GM18508 (cell line): ENCODE results near the gene NOC4L.

Experiments
- ATAC-seq: cut with Tn5 transposase; IDR thresholded peaks from one replicate; pipeline ENCODE4 v1.9.1; 2021; ENCODE audit warnings: moderate number of reproducible peaks; ENCODE audit not compliant: insufficient read depth, unreplicated experiment

The NOC4L gene

GRCh38 chr12:132154941-132155770, 10.9 kb downstream of the NOC4L start:
- ATAC-seq: no peak

GRCh38 chr12:132155771-132156572, 11.7 kb downstream of the NOC4L start:
- no peak for ATAC-seq

GRCh38 chr12:132156573-132157325, 12.5 kb downstream of the NOC4L start:
- no peak for ATAC-seq

GRCh38 chr12:132157733-132158409, 13.6 kb downstream of the NOC4L start:
- ATAC-seq: no peak

DNA sequence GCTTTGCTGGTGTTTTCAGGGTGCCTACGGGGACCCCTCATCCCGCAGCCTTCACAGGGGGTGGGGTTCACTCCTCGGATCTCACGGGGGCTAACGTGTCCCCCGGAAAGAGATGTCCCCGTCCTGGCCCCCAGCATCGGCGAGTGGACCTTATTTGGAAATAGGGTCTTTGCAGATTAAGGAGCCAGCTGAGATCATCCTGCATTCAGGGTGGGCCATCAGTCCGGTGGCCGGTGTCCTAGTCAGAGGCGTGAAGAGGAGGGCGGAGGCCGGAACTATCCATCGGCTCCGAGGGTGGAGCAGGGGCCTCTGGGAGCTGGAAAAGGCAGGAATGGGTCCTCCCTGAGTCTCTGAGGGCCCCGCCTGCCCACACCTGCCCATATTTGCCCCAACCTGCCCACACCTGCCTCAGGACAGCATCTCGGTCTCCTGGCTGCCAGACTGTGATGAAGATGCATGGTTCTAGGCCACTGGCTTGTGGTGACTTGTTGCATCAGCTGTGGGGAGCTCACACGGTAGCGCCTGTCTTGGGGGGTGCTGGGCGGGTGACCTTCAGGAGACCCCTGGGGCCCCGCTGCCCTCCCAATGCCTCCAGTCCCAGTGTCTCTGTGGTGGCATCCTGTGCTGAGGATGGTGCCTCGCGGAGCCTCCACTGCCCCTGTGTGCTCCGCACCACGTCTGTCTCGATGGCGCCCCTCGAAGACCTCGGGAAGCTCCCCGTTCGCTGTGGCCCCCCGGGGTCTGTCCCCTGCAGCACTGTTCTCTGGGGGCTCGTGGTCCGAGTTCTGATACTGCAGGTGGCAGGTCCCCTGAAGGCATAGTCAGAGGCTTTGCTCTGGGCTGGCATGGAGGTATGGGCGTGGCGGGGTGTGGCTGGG, 14.7 kb downstream of the NOC4L start:
- no peak for ATAC-seq

- ATAC-seq: no peak
Measured at GRCh38 chr12:132159555-132160003, 15.3 kb downstream of the NOC4L start.

- ATAC-seq: no peak
Measured at GRCh38 chr12:132160016-132160415, 15.8 kb downstream of the NOC4L start.

- no peak for ATAC-seq
Measured at GRCh38 chr12:132160601-132161035, 16.4 kb downstream of the NOC4L start.

- no peak for ATAC-seq
Measured at GRCh38 chr12:132161036-132161781, 17.0 kb downstream of the NOC4L start.

GRCh38 chr12:132161796-132162507, 17.7 kb downstream of the NOC4L start:
- ATAC-seq: no peak

GRCh38 chr12:132162508-132163031, 18.3 kb downstream of the NOC4L start:
- no peak for ATAC-seq

GRCh38 chr12:132163041-132163910, 19.0 kb downstream of the NOC4L start:
- no peak for ATAC-seq

GRCh38 chr12:132163911-132164288, 19.6 kb downstream of the NOC4L start:
- ATAC-seq: no peak

GRCh38 chr12:132164426-132164825, 20.2 kb downstream of the NOC4L start:
- no peak for ATAC-seq

- ATAC-seq: no peak
Measured at GRCh38 chr12:132165584-132165983, 21.3 kb downstream of the NOC4L start.

GRCh38 chr12:132166093-132166492, 21.8 kb downstream of the NOC4L start:
- ATAC-seq: no peak
